Choroid plexus epithelial cell (primary cell): ENCODE data around the gene COL28A1.

Source experiments
- DNase-seq: peaks from one replicate; pipeline ENCODE4 v3.0.0-alpha.2; 2010; ENCODE audit warnings: low read depth
- H3K4me3 ChIP-seq: 2 replicates; pipeline ENCODE4 v1.5.1; 2011; ENCODE audit warnings: low read depth, mild to moderate bottlenecking, control low read depth, low read length, moderate library complexity
- CTCF ChIP-seq: conservative IDR thresholded peaks from 2 replicates; pipeline ENCODE4 v1.5.1; 2011; ENCODE audit warnings: low read depth, mild to moderate bottlenecking, control low read depth, inconsistent platforms, low read length, moderate library complexity

The COL28A1 gene

GRCh38 chr7:7566651-7567611, 31.3 kb upstream of the COL28A1 start, which contains the start of gene MIOS:
TSS of gene MIOS (plus strand) at chr7:7566884. CDS start at chr7:7572476, 5,592 bp downstream.
- TF ChIP-seq CTCF: no peak
- DNase-seq: peak; percentile 71
- peak within 1 kb of the TSS; percentile 74 for H3K4me3 ChIP-seq

- DNase-seq: no peak
- peak overlapping the region; percentile 74 for H3K4me3 ChIP-seq
- no peak for TF ChIP-seq CTCF
Observed at GRCh38 chr7:7565746-7566650, 30.3 kb upstream of the COL28A1 start.

GRCh38 chr7:7565018-7565680, 29.5 kb upstream of the COL28A1 start:
- TF ChIP-seq CTCF: no peak
- H3K4me3 ChIP-seq: no peak overlapping the region
- no peak for DNase-seq

GRCh38 chr7:7564323-7564780, 28.7 kb upstream of the COL28A1 start:
- DNase-seq: peak; percentile 49
- TF ChIP-seq CTCF: no peak
- H3K4me3 ChIP-seq: no peak overlapping the region

GRCh38 chr7:7563813-7564212, 28.1 kb upstream of the COL28A1 start:
- TF ChIP-seq CTCF: no peak
- DNase-seq: no peak

GRCh38 chr7:7563269-7563668, 27.6 kb upstream of the COL28A1 start:
- no peak for TF ChIP-seq CTCF

More at GRCh38 chr7:7563813-7564212, 28.1 kb upstream of the COL28A1 start:
- H3K4me3 ChIP-seq: no peak overlapping the region

More at GRCh38 chr7:7563269-7563668, 27.6 kb upstream of the COL28A1 start:
- DNase-seq: no peak
- H3K4me3 ChIP-seq: no peak overlapping the region
